Measurements from ENCODE around the gene DBNDD1.
A peak's percentile ranks its signal among the peaks of the same experiment; 100 is the strongest.
"Not testable (repeated sequence)": the region's sequence is repeated elsewhere in the genome, so short reads cannot be mapped to it uniquely, and the experiment has no call there.

Gene DBNDD1

GRCh38 chr16:89988951-89989350 is 30.3 kb downstream of the DBNDD1 start:
- no peak for DNase-seq (ENCODE audit: low read depth in 2 of 2)

DNA sequence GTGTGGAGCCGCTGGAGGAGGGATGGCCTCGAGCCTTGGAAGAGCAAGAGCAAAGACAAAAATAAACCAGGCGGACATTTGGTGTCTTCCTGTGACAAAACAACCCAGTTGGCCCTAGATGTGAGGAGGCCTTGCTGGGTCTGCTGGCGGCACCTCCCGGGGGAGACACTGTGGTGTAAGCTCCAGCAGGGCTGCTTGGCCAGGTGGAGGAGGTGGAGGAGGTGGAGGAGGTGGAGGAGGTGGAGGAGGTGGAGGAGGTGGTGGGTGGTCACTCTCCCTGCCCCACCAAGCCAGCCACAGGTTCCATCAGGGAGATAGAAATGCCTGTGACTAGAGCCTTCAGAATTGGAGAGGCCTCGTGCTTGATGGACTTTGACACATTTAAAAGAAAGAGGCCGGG is 32.1 kb downstream of the DBNDD1 start:
- no peak for DNase-seq (ENCODE audit: low read depth in 2 of 2)

- no peak for DNase-seq (ENCODE audit: low read depth in 2 of 2)
Observed at GRCh38 chr16:89986600-89986999, 32.7 kb downstream of the DBNDD1 start.

DNA sequence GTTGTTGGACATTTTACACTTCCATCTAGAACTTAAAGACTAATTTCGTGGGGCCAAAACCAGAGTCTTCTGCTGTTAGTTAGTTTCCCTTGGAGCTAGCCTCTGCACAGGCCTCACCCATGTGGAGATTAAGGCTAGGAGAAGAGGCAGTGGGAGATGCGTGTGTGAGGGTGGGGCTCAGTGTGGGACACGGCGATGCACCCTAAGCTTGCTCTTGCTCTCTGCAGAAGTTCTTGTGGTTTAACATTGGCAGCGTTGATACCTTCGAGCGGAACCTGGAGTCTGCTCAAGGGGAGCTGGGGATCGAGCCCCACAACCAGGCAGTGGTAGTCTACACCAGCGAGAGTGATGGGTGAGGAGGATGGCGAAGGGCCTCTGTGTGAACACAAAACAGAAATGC is 34.0 kb downstream of the DBNDD1 start:
- no peak for DNase-seq (ENCODE audit: low read depth in 2 of 2)

GRCh38 chr16:89984216-89984615 is 35.0 kb downstream of the DBNDD1 start:
- no peak for DNase-seq (ENCODE audit: low read depth in 2 of 2)

DNA sequence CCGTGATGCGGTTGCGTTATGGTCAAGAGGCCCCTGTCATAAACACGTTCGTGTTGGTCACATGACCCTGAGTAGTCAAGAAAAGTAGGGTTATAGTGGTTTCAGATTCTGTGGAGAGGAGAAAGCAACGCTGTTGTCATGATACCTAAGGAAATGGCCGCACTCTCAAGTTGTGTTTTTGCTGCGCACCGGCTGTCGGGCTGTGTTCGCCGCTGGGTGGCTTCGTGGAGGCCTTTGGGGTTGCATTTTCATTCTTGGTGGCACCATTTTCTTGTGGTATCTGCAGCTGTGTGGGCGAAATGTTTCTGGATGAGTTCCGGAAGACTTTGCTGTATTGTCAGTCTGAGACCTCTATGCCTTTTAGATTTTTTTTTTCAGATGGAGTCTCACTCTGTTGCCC is 35.7 kb downstream of the DBNDD1 start:
- DNase-seq (ENCODE audit: low read depth in 2 of 2): no peak

DNA sequence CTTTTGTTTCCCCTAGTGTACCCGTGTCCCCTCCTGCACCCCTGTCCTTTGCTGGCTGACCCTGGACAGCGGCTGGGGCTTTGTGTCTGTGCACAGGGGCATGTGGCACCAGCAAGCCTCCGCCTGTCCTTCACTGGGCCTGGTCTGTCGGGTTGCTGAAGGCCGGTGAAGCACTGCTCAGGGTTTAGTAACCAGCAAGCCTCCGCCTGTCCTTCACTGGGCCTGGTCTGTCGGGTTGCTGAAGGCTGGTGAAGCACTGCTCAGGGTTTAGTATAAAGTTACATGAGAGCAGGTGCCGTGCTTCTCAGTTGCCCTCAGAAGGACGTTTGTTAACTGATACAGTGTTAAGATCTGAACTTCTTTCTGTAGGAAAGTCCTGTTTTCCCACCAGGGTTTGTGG is 36.9 kb downstream of the DBNDD1 start:
- DNase-seq (ENCODE audit: low read depth in 2 of 2): no peak

DNA sequence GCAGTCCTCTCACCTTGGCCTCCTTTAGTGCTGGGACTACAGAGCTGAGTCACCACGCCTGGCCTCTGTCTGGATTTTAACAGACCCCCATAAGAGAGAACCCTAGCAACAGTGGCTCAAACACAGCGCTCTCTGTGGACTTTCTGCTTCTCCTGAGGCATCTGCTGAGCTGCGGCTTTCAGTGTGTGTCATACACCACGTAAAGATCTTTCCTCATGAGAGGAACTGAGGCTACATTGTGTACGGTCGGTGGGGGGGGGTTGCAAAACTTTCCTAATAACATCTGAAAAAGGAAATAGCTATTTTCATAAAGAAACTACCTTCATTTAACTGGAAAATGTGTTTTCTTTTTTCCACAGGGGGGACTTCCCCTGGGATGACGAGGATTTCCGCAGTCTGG is 37.8 kb downstream of the DBNDD1 start:
- DNase-seq (ENCODE audit: low read depth in 2 of 2): no peak

DNA sequence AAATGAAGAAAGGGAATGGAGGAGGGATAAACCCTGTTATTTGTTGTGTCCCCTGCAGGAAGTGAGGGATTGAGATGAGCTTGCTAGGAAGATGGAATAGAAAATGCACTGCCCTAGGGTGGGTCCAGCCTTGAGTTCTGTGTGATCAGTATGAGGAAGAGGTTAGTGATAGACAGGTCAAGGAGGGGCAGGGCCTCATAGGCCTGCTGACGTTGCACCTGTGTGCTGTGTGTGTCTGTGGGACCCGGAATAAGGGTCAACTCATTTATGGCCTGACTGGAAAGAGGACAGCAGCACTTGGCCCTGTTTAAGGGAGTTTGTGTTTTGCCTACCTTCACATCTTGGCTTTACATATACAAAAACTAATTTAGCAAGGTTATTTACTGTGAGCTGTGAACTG is 44.4 kb downstream of the DBNDD1 start:
- DNase-seq (ENCODE audit: low read depth in 2 of 2): no peak

DNA sequence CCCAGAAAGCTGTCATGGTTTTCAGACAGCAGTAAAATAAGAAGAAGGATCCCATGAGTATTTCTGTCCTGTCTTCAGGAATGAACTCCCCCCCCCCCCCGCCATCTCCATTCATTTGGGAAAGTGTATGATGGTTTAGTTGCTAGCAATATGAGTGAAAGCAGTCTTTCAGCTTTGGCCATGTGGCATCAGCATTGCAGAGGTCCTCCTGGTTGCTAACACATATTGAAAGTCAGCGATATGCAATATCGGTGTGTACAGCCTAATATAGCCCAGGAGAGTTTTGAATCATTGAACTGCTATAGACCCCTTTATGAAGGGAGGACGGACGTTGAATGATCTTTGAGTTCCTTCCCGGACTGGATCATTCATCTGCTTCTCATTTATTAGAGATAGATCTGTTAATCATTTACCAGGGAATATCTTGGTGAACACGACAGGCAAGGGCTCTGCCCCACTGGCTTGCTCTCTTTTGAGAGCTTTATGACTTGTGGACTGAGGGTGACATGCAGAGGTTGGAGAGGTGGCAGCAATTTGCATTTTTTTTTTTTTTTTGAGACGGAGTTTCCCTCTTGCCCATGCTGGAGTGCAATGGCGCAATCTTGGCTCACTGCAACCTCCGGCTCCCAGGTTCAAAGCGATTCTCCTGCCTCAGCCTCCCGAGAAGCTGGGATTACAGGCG is 45.5 kb downstream of the DBNDD1 start:
- DNase-seq (ENCODE audit: low read depth in 2 of 2): no peak

DNA sequence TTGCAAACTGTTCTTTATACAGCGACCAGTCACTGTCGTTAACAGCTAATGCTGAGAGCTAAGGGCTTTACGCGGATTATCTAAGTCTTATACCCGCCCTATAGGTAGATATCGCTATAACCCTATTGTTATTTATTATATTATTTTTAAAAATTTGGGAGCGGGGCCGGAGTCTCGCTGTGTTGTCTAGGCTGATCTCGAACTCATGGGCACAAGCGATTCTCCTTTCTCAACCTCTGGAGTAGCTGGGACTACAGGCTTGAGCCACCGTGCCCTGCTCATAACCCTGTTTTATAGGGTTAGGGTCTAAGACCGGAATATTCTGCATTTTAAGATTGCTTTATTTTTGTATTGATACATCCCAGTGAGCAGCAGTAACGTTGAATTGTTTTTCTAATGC is 46.0 kb downstream of the DBNDD1 start:
- DNase-seq (ENCODE audit: low read depth in 2 of 2): no peak

DNA sequence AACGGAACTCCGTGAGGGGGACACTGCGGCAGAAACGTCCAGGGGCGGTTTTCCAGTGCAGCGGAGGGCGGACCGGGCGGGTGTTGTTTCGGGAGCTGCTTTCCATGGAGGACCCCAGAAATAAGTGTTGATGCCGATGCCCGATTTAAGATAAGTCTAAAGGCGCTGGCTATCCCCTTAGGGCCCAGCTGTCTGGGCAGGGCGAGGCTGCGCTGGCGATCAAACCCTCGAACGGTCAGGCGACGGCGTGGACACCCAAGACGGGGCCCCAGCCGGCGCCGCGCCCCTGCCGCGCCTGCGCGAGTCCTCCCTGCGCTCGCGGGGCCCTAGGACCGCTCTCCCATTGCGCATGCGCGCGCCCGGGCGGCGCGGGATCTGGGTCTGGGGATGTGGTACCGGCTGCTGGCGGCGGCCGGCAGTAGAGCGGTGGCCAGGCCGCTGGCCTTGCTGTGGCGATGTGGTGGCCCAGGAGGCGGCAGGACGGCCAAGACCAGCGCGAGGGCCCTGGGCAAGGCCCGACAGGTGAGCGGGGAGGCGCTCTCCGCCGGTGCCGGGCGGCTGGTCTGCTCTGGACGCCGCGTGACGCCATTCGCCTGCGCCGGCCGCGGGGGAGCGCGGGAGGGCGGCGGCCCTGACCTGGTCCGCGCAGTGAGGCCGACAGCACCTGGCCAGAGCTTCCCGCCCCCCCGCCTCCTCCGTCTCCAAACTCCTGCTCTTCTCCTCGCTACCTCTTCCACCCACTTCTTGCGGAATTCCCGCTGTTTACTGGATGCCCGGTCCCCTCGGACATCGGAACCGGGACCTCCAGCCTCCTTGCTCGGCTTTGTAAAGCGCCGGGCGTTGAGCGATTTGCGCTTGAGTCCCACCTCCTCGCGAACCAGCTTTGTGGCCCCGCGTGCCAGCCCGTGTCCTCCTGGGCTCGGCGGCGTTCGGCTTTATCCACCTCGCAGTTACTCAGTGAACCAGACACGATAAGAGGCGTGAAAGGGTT is 46.7 kb downstream of the DBNDD1 start:
- peak; percentile 88 to 89 for DNase-seq (ENCODE audit: low read depth in 2 of 2)

GRCh38 chr16:89971495-89972243 is 47.6 kb downstream of the DBNDD1 start:
- no peak for DNase-seq (ENCODE audit: low read depth in 2 of 2)

GRCh38 chr16:89969741-89970410 is 49.4 kb downstream of the DBNDD1 start:
- DNase-seq (ENCODE audit: low read depth in 2 of 2): no peak

GRCh38 chr16:89968074-89968473 is 51.2 kb downstream of the DBNDD1 start:
- not testable (repeated sequence) for DNase-seq (ENCODE audit: low read depth in 2 of 2)

GRCh38 chr16:89967436-89967835 is 51.8 kb downstream of the DBNDD1 start:
- DNase-seq (ENCODE audit: low read depth in 2 of 2): not testable (repeated sequence)

- no peak for DNase-seq (ENCODE audit: low read depth in 2 of 2)
Observed at GRCh38 chr16:89966756-89967155, 52.5 kb downstream of the DBNDD1 start.

GRCh38 chr16:89965447-89966225 is 53.6 kb downstream of the DBNDD1 start:
- no peak for DNase-seq (ENCODE audit: low read depth in 2 of 2)

DNA sequence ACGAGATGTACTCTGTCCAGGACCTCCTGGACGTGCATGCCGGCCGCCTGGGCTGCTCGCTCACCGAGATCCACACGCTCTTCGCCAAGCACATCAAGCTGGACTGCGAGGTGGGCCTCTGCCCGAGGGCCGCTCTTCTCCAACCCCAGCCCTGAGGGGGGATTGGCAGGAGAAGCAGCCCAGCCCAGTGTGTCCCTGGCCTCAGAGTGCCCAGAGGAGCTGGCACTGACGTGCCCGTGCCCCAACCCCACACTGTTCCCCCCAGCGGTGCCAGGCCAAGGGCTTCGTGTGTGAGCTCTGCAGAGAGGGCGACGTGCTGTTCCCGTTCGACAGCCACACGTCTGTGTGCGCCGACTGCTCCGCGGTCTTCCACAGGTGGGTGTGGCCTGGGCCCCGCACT is 55.1 kb downstream of the DBNDD1 start:
- DNase-seq (ENCODE audit: low read depth in 2 of 2): no peak

DNA sequence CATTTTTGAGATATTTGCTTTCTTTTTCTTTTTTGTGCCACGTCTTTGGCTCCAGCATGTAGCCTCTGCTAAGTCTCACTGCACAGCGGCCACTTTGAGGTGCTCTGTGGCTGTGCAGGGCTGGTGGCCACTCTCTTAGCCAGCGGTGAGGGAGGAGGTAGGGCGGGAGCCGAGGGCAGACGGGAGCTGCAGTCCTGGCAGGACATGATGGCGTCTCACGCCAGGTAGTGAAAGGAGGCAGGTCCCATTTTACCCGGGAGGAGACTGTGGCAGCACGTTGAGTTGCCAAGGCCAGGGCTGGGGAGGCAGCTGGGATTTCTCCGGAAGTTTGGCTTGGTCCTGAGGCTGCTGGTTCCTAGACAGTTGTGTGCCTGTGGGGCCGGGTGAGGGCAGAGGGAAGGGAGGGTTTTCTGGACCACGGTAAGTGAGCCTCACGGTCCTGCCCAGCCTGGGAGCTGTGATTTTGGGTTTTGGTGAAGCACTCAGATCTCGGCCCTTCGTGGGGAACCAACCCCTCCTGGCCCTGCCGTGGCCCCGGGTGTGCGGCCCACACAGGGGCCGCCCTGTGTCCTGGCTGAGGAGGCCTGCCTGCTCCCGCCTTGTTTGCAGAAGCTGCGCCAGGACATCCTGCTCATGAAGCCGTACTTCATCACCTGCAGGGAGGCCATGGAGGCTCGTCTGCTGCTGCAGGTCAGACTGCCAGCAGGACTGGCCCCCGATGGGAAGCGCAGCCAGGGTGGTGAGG is 56.3 kb downstream of the DBNDD1 start:
- DNase-seq (ENCODE audit: low read depth in 2 of 2): no peak

Measured in stimulated activated CD4-positive, alpha-beta T cell treated with anti-CD3 and anti-CD28 coated beads, Interleukin-1b, Interleukin-23, amount 100 ng/mL, for 4 hours (primary cell).